NT2/D1 (cell line): Measurements from ENCODE around the gene PRPF40B.

Experiments
- SUZ12 ChIP-seq: IDR thresholded peaks from 2 replicates; pipeline ENCODE4 v1.6.1; 2011; ENCODE audit not compliant: insufficient read length, insufficient read depth; ENCODE audit errors: extremely low read depth
- YY1 ChIP-seq: IDR thresholded peaks from 2 replicates; pipeline ENCODE4 v1.6.1; 2011; ENCODE audit not compliant: insufficient read length, insufficient read depth
- ZNF274 ChIP-seq: IDR thresholded peaks from 2 replicates; pipeline ENCODE4 v1.6.1; 2011; ENCODE audit warnings: mild to moderate bottlenecking, low read depth, low read length

DNA sequence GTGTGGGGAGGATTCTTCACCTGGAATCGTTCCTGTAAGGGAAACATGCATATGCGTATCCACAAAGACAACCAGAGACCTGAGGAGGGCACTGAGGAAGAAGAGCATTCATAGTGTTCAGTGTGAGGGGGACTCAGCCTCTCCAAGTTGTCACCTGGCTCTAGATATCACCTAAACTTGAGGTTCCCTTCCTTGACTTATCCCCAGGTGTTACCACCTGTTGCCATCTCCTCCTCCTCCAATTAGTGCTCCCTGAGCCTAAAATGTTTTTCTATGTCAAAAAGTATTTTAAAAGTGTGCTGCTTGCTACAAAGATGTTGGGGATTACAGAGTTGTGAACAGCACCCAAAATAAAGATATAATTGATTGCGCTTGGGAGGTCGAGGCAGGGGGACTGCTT is 42.8 kb downstream of the PRPF40B start:
- TF ChIP-seq YY1 (no peak), ZNF274 (no peak), SUZ12 (no peak)
